HepG2 (cell line): ENCODE results near the gene SDK2. TPM values are rescaled to one million over a fixed set of nuclear protein-coding genes. Genes with fewer than 3 reads are reported as not detected.

Experiments
- BATF2 ChIP-seq: sonication (generic); formaldehyde crosslinking; IDR thresholded peaks from 2 replicates; pipeline ENCODE4 v1.8.0; 2022; ENCODE audit warnings: mild to moderate bottlenecking, missing genetic modification reagents, moderate library complexity
- DMAP1 ChIP-seq: IDR thresholded peaks from 2 replicates; pipeline ENCODE4 v1.6.1; 2016
- E2F1 ChIP-seq: sonication (generic); formaldehyde crosslinking; IDR thresholded peaks from 2 replicates; pipeline ENCODE4 v1.5.0; 2020; ENCODE audit warnings: missing genetic modification reagents
- ERF ChIP-seq: IDR thresholded peaks from 2 replicates; pipeline ENCODE4 v1.6.1; 2018; ENCODE audit warnings: missing biosample characterization, missing genetic modification reagents
- ETV5 ChIP-seq: IDR thresholded peaks from 2 replicates; pipeline ENCODE4 v1.6.1; 2018; ENCODE audit warnings: missing biosample characterization, missing genetic modification reagents, inconsistent platforms, borderline replicate concordance
- FOXA3 ChIP-seq: IDR thresholded peaks from 2 replicates; pipeline ENCODE4 v1.6.1; 2016; ENCODE audit warnings: missing genetic modification reagents, missing compliant biosample characterization
- MTF1 ChIP-seq: sonication (generic); formaldehyde crosslinking; IDR thresholded peaks from 2 replicates; pipeline ENCODE4 v1.5.0; 2020; ENCODE audit warnings: missing genetic modification reagents
- PHF5A ChIP-seq: IDR thresholded peaks from one replicate; pipeline ENCODE4 v1.6.1; 2018; ENCODE audit warnings: low read depth, missing genetic modification reagents; ENCODE audit not compliant: unreplicated experiment
- PPARG ChIP-seq: conservative IDR thresholded peaks from 2 replicates; pipeline ENCODE4 v1.6.1; 2016; ENCODE audit warnings: missing biosample characterization, missing genetic modification reagents
- SIX1 ChIP-seq: sonication (generic); formaldehyde crosslinking; IDR thresholded peaks from 2 replicates; pipeline ENCODE4 v1.4.0; 2020; ENCODE audit warnings: missing genetic modification reagents, borderline replicate concordance
- STAT6 ChIP-seq: sonication (generic); formaldehyde crosslinking; IDR thresholded peaks from 2 replicates; pipeline ENCODE4 v1.4.0; 2020; ENCODE audit warnings: missing genetic modification reagents, mild to moderate bottlenecking, borderline replicate concordance
- XRCC5 ChIP-seq: fragments of 200-400 bp; formaldehyde crosslinking; optimal IDR thresholded peaks from 2 replicates; pipeline ENCODE3; 2017; ENCODE audit warnings: mild to moderate bottlenecking, low read length
- ZBTB7A ChIP-seq: sonication (generic); formaldehyde crosslinking; IDR thresholded peaks from 2 replicates; pipeline ENCODE4 v1.8.0; 2022; ENCODE audit warnings: mild to moderate bottlenecking, missing genetic modification reagents
- ZFP82 ChIP-seq: sonication (generic); formaldehyde crosslinking; IDR thresholded peaks from 2 replicates; pipeline ENCODE4 v1.5.1; 2020; ENCODE audit warnings: mild to moderate bottlenecking, missing genetic modification reagents, borderline replicate concordance
- ZNF234 ChIP-seq: sonication (generic); formaldehyde crosslinking; conservative IDR thresholded peaks from 2 replicates; pipeline ENCODE4 v1.5.1; 2020; ENCODE audit warnings: mild to moderate bottlenecking, missing genetic modification reagents
- ZNF274 ChIP-seq: sonication (generic); formaldehyde crosslinking; IDR thresholded peaks from 2 replicates; pipeline ENCODE4 v1.5.1; 2020; ENCODE audit warnings: mild to moderate bottlenecking, missing genetic modification reagents
- ZNF333 ChIP-seq: sonication (generic); formaldehyde crosslinking; IDR thresholded peaks from 2 replicates; pipeline ENCODE4 v1.4.0; 2020; ENCODE audit warnings: mild to moderate bottlenecking, missing genetic modification reagents, borderline replicate concordance
- ZNF383 ChIP-seq: sonication (generic); formaldehyde crosslinking; IDR thresholded peaks from 2 replicates; pipeline ENCODE4 v1.4.0; 2020; ENCODE audit warnings: missing genetic modification reagents, mild to moderate bottlenecking, borderline replicate concordance
- ZNF546 ChIP-seq: sonication (generic); formaldehyde crosslinking; conservative IDR thresholded peaks from 2 replicates; pipeline ENCODE4 v1.8.1; 2023; ENCODE audit warnings: mild to moderate bottlenecking, missing genetic modification reagents
- ZNF556 ChIP-seq: sonication (generic); formaldehyde crosslinking; IDR thresholded peaks from 2 replicates; pipeline ENCODE4 v1.4.0; 2020; ENCODE audit warnings: mild to moderate bottlenecking, missing genetic modification reagents, borderline replicate concordance
- ZNF7 ChIP-seq: IDR thresholded peaks from 2 replicates; pipeline ENCODE4 v1.6.1; 2016; ENCODE audit warnings: missing biosample characterization, missing genetic modification reagents
- polyA plus RNA-seq, 8 experiments: library from polyadenylated mRNA; depleted of rRNA in 3 of 8; stranded (reverse) in 7 of 8; unstranded in 1 of 8; fragments of >200 nt; fragmentation: Illumina TruSeq in 4 of 8; extraction: Trizol in 4 of 8; gene quantifications; 2 replicates each; pipeline versions ENCODE4 v1.2.1 to v1.2.3, GENCODE V29; 2011 to 2016; ENCODE audit warnings: low read depth in 4 of 8, missing spikeins in 1 of 8, mixed read lengths in 1 of 8; ENCODE audit not compliant: insufficient read depth in 1 of 8
- total RNA-seq, 5 experiments: library from RNA; depleted of rRNA; stranded (reverse); fragments of >200 nt; fragmentation: Illumina TruSeq; extraction: Trizol; gene quantifications; 2 replicates each; pipeline ENCODE4 v1.2.3, GENCODE V29; 2016; ENCODE audit warnings: low read depth in 1 of 5
- TF ChIP-seq, protein P1 (sequence below): sonication (generic); formaldehyde crosslinking; IDR thresholded peaks from 2 replicates; pipeline ENCODE4 v1.8.0; 2023; ENCODE audit warnings: mild to moderate bottlenecking, missing genetic modification reagents
- TF ChIP-seq, protein P2 (sequence below): IDR thresholded peaks from 2 replicates; pipeline ENCODE4 v1.6.1; 2016
- TF ChIP-seq, protein P3 (sequence below): sonication (generic); formaldehyde crosslinking; IDR thresholded peaks from 2 replicates; pipeline ENCODE4 v1.4.0; 2020; ENCODE audit warnings: mild to moderate bottlenecking, missing genetic modification reagents

Gene SDK2
- total and polyA plus RNA-seq, 2 of the 13 experiments (the other 11 are each of a cell fraction or from before 2014, with no cell fraction given), result not detected

DNA sequence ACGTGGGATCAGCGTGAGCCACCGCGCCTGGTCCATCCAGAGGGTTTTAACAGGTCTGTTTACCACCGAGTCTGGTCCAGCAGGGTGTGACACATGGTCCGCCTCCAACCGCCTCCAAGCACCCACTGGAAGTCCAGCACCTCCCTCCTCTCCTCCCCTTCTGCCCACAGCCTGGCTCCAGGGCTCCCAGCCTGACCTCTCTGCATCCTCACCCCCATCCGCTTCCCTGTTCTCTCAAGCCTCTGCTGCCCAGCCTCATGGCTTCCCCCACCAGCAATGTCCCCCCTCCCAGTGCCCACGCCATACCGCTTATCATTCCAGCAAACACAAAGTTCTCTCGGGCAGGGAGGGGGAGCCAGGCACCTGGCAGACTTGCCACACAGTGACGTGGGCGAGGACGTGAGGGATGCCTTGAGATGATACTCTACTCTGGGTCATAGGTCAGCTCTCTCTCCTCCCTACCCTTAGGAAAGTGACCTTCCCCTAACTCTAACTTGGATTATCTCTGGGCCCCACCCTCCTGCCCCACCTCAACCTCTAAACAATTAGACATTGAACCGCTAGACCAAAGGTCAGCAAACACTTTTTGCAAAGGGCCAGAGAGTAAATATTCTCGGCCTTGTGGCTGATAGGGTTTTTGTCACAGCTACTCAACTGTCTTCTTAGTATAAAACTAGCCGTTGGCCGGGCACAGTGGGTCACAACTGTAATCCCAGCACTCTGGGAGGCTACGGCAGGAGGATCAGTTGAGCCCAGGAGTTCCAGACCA, 355.5 kb downstream of the SDK2 start (continued):
- peak; percentile 73; the same call in 1 of the 2 replicates for TF ChIP-seq STAT6 (CRISPR knock-in tag)
- TF ChIP-seq, protein P1, sequence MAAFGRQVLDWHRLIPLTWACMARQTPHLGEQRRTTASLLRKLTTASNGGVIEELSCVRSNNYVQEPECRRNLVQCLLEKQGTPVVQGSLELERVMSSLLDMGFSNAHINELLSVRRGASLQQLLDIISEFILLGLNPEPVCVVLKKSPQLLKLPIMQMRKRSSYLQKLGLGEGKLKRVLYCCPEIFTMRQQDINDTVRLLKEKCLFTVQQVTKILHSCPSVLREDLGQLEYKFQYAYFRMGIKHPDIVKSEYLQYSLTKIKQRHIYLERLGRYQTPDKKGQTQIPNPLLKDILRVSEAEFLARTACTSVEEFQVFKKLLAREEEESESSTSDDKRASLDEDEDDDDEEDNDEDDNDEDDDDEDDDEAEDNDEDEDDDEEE, result no peak
- TF ChIP-seq DMAP1 (CRISPR knock-in tag), result peak; percentile 95
- TF ChIP-seq ETV5 (CRISPR knock-in tag), result peak; percentile 30; the same call in 1 of the 2 replicates
- TF ChIP-seq ZBTB7A (CRISPR knock-in tag), result peak; percentile 93; the same call in 1 of the 2 replicates
- TF ChIP-seq ZFP82, result no peak; the same call in 1 of the 2 replicates
- TF ChIP-seq ZNF274 (CRISPR knock-in tag), result peak; percentile 61; the same call in 1 of the 2 replicates
- peak; percentile 96 for TF ChIP-seq PPARG (CRISPR knock-in tag)
- TF ChIP-seq, protein P2, sequence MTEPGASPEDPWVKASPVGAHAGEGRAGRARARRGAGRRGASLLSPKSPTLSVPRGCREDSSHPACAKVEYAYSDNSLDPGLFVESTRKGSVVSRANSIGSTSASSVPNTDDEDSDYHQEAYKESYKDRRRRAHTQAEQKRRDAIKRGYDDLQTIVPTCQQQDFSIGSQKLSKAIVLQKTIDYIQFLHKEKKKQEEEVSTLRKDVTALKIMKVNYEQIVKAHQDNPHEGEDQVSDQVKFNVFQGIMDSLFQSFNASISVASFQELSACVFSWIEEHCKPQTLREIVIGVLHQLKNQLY (CRISPR knock-in tag), result peak; percentile 60
- no peak for TF ChIP-seq ZNF333 (CRISPR knock-in tag)
- no peak for TF ChIP-seq ZNF383 (CRISPR knock-in tag)
- peak; percentile 82 for TF ChIP-seq SIX1
- TF ChIP-seq PHF5A, result peak; percentile 74
- TF ChIP-seq ZNF556 (CRISPR knock-in tag), result peak; percentile 78; the same call in 1 of the 2 replicates
- no peak for TF ChIP-seq XRCC5
- TF ChIP-seq MTF1, result no peak
- TF ChIP-seq BATF2 (CRISPR knock-in tag), result peak; percentile 83; the same call in 1 of the 2 replicates
- TF ChIP-seq E2F1 (CRISPR knock-in tag), result no peak
- peak; percentile 90 for TF ChIP-seq ERF (CRISPR knock-in tag)
- TF ChIP-seq ZNF234 (CRISPR knock-in tag), result no peak
- TF ChIP-seq ZNF7, result no peak
- no peak for TF ChIP-seq ZNF546 (CRISPR knock-in tag)
- TF ChIP-seq, protein P3, sequence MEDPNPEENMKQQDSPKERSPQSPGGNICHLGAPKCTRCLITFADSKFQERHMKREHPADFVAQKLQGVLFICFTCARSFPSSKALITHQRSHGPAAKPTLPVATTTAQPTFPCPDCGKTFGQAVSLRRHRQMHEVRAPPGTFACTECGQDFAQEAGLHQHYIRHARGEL (CRISPR knock-in tag), result no peak
- TF ChIP-seq FOXA3 (CRISPR knock-in tag), result peak; percentile 86
